ENCODE measurements around the gene CENPF.

CENPF gene

DNA sequence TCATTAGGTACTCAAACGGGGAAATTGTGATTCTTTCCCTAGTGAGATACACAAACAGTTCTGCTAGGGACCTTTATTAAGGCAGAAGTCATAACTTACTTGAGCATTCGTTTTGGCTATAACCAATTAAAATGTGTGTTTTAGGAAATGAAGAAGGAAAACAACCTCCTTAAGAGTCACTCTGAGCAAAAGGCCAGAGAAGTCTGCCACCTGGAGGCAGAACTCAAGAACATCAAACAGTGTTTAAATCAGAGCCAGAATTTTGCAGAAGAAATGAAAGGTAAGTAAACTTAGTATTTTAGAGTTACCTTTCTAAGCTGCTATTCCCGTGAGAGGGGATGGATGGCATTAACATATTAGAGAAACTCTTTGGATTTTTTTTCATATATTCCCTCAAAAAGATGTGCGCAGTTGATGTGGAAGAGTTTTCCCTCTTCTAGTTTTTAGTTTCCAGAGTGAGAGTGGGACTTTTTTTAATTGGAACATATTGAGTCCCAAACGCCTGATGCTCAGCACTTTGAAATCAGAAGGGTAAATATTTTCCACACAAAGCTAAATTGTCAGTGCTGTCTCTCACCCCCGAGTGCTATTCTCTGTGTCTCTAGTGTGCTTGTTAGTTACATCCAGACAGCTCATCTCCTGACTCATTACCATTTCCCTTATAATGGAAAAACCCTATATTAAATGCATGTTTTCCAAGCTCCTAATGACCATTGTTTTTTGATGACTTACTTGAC, 34.9 kb downstream of the CENPF start:
- H3K4me3 ChIP-seq (ENCODE audit: control insufficient read depth, low read depth, low read length) = no peak overlapping the region
- peak; percentile 85 for TF ChIP-seq CTCF (IDR thresholded peaks at IDR 0.05; ENCODE audit: control insufficient read depth, insufficient read depth, low read depth, low read length, missing control alignments)
- no peak for DNase-seq (ENCODE audit: low read depth)

- no peak for TF ChIP-seq CTCF (IDR thresholded peaks at IDR 0.05; ENCODE audit: control insufficient read depth, insufficient read depth, low read depth, low read length, missing control alignments)
- no peak overlapping the region for H3K4me3 ChIP-seq (ENCODE audit: control insufficient read depth, low read depth, low read length)
- DNase-seq (ENCODE audit: low read depth) = no peak
These were observed 35.4 kb downstream of the CENPF start for GRCh38 chr1:214638459-214638807.

DNA sequence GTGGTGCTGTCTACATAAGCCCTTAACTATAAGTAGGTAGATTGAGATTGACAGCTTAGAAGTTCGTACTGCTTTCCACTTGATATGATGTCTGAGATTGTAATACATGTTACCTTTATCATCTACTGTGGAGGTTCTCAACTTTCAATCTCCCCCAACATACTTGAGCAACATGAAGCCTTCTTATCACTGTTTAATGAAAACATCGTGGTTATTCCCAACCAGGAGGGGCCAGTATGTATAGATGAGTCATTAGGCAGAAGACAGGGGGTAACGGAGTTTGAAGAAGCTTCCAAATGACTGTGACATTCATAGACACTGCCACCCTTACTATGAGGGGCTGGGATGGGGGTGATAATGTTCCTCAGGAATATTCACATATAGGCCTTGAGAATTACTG, 36.0 kb downstream of the CENPF start:
- no peak for DNase-seq (ENCODE audit: low read depth)
- no peak for TF ChIP-seq CTCF (IDR thresholded peaks at IDR 0.05; ENCODE audit: control insufficient read depth, insufficient read depth, low read depth, low read length, missing control alignments)
- H3K4me3 ChIP-seq (ENCODE audit: control insufficient read depth, low read depth, low read length) = no peak overlapping the region

- no peak overlapping the region for H3K4me3 ChIP-seq (ENCODE audit: control insufficient read depth, low read depth, low read length)
- TF ChIP-seq CTCF (IDR thresholded peaks at IDR 0.05; ENCODE audit: control insufficient read depth, insufficient read depth, low read depth, low read length, missing control alignments) = no peak
- no peak for DNase-seq (ENCODE audit: low read depth)
These were observed 37.6 kb downstream of the CENPF start for GRCh38 chr1:214640431-214641213.

DNA sequence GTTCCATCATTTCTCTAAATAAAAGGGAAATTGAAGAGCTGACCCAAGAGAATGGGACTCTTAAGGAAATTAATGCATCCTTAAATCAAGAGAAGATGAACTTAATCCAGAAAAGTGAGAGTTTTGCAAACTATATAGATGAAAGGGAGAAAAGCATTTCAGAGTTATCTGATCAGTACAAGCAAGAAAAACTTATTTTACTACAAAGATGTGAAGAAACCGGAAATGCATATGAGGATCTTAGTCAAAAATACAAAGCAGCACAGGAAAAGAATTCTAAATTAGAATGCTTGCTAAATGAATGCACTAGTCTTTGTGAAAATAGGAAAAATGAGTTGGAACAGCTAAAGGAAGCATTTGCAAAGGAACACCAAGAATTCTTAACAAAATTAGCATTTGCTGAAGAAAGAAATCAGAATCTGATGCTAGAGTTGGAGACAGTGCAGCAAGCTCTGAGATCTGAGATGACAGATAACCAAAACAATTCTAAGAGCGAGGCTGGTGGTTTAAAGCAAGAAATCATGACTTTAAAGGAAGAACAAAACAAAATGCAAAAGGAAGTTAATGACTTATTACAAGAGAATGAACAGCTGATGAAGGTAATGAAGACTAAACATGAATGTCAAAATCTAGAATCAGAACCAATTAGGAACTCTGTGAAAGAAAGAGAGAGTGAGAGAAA, 38.4 kb downstream of the CENPF start:
- TF ChIP-seq CTCF (IDR thresholded peaks at IDR 0.05; ENCODE audit: control insufficient read depth, insufficient read depth, low read depth, low read length, missing control alignments) = no peak
- H3K4me3 ChIP-seq (ENCODE audit: control insufficient read depth, low read depth, low read length) = no peak overlapping the region
- no peak for DNase-seq (ENCODE audit: low read depth)

DNA sequence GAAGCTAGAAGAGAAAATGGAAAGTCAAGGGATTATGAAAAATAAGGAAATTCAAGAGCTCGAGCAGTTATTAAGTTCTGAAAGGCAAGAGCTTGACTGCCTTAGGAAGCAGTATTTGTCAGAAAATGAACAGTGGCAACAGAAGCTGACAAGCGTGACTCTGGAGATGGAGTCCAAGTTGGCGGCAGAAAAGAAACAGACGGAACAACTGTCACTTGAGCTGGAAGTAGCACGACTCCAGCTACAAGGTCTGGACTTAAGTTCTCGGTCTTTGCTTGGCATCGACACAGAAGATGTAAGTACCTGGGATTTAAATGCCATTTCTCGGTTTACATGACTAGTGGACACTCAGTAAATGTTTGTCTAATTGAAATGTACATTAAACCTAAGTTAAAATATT, 40.0 kb downstream of the CENPF start:
- DNase-seq (ENCODE audit: low read depth) = no peak
- no peak overlapping the region for H3K4me3 ChIP-seq (ENCODE audit: control insufficient read depth, low read depth, low read length)
- no peak for TF ChIP-seq CTCF (IDR thresholded peaks at IDR 0.05; ENCODE audit: control insufficient read depth, insufficient read depth, low read depth, low read length, missing control alignments)

Data from AG09309 (cell line).